ENCODE results near the gene NAA25. TPM values are rescaled to one million over a fixed set of nuclear protein-coding genes. Genes with fewer than 3 reads are reported as not detected.
"Not testable (repeated sequence)": the region's sequence is repeated elsewhere in the genome, so short reads cannot be mapped to it uniquely, and the experiment has no call there.

NAA25 gene
- total RNA-seq, 1 experiment from 2014 or later: 17.4 TPM

GRCh38 chr12:112116232-112117060 lies 7.9 kb upstream of the NAA25 start:
- peak; percentile 75 for DNase-seq (ENCODE audit: low read depth)

GRCh38 chr12:112115259-112116045 lies 6.9 kb upstream of the NAA25 start:
- DNase-seq (ENCODE audit: low read depth): no peak

- peak; percentile 88 for DNase-seq (ENCODE audit: low read depth)
Measured at GRCh38 chr12:112112409-112113133, 4.0 kb upstream of the NAA25 start.

GRCh38 chr12:112111931-112112330 lies 3.3 kb upstream of the NAA25 start:
- DNase-seq (ENCODE audit: low read depth): peak; percentile 63

GRCh38 chr12:112110787-112111662 lies 2.4 kb upstream of the NAA25 start:
- peak; percentile 33 for DNase-seq (ENCODE audit: low read depth)

GRCh38 chr12:112107306-112108201 lies 1.0 kb downstream of the NAA25 start:
- no peak for DNase-seq (ENCODE audit: low read depth)

GRCh38 chr12:112105891-112106290 lies 2.7 kb downstream of the NAA25 start:
- no peak for DNase-seq (ENCODE audit: low read depth)

GRCh38 chr12:112103758-112104503 lies 4.7 kb downstream of the NAA25 start:
- DNase-seq (ENCODE audit: low read depth): no peak

- not testable (repeated sequence) for DNase-seq (ENCODE audit: low read depth)
Measured at GRCh38 chr12:112102746-112103145, 5.8 kb downstream of the NAA25 start.

- DNase-seq (ENCODE audit: low read depth): no peak
Measured at GRCh38 chr12:112102127-112102526, 6.5 kb downstream of the NAA25 start.

GRCh38 chr12:112100500-112100899 lies 8.1 kb downstream of the NAA25 start:
- DNase-seq (ENCODE audit: low read depth): not testable (repeated sequence)

- peak; percentile 36 for DNase-seq (ENCODE audit: low read depth)
Measured at GRCh38 chr12:112097641-112098040, 10.9 kb downstream of the NAA25 start.

- peak; percentile 90 for DNase-seq (ENCODE audit: low read depth)
Measured at GRCh38 chr12:112096667-112097066, 11.9 kb downstream of the NAA25 start.

- no peak for DNase-seq (ENCODE audit: low read depth)
Measured at GRCh38 chr12:112096070-112096469, 12.5 kb downstream of the NAA25 start.

GRCh38 chr12:112091563-112091962 lies 17.0 kb downstream of the NAA25 start:
- DNase-seq (ENCODE audit: low read depth): no peak

- DNase-seq (ENCODE audit: low read depth): no peak
Measured at GRCh38 chr12:112087851-112088250, 20.7 kb downstream of the NAA25 start.

GRCh38 chr12:112087055-112087850 lies 21.3 kb downstream of the NAA25 start:
- no peak for DNase-seq (ENCODE audit: low read depth)

- DNase-seq (ENCODE audit: low read depth): no peak
Measured at GRCh38 chr12:112066566-112066965, 42.0 kb downstream of the NAA25 start.

- no peak for DNase-seq (ENCODE audit: low read depth)
Measured at GRCh38 chr12:112063273-112063672, 45.3 kb downstream of the NAA25 start.
